HepG2 (cell line): ENCODE results near the gene CCNA2. TPM values are rescaled to one million over a fixed set of nuclear protein-coding genes. Genes with fewer than 3 reads are reported as not detected.

Experiments used
- BORCS8-MEF2B ChIP-seq: sonication (generic); formaldehyde crosslinking; IDR thresholded peaks from 2 replicates; pipeline ENCODE4 v1.8.0; 2022; ENCODE audit warnings: mild to moderate bottlenecking, missing genetic modification reagents
- BRCA1 ChIP-seq: sonication (generic); formaldehyde crosslinking; IDR thresholded peaks from 2 replicates; pipeline ENCODE4 v1.4.0; 2020; ENCODE audit warnings: missing genetic modification reagents
- CBX5 ChIP-seq: sonication (generic); formaldehyde crosslinking; IDR thresholded peaks from 2 replicates; pipeline ENCODE4 v1.4.0; 2020; ENCODE audit warnings: missing genetic modification reagents, borderline replicate concordance
- CC2D1A ChIP-seq: sonication (generic); formaldehyde crosslinking; IDR thresholded peaks from 2 replicates; pipeline ENCODE4 v1.8.1; 2023; ENCODE audit warnings: mild to moderate bottlenecking, missing genetic modification reagents
- EZH2 ChIP-seq: conservative IDR thresholded peaks from 2 replicates; pipeline ENCODE4 v1.6.1; 2012; ENCODE audit warnings: mild to moderate bottlenecking, low read depth, low read length, moderate library complexity
- FLYWCH1 ChIP-seq: sonication (generic); formaldehyde crosslinking; IDR thresholded peaks from 2 replicates; pipeline ENCODE4 v1.8.1; 2023; ENCODE audit warnings: mild to moderate bottlenecking, missing genetic modification reagents
- HOMEZ ChIP-seq: IDR thresholded peaks from 2 replicates; pipeline ENCODE4 v1.6.1; 2016; ENCODE audit warnings: low read depth
- JARID2 ChIP-seq: sonication (generic); formaldehyde crosslinking; IDR thresholded peaks from 2 replicates; pipeline ENCODE4 v1.8.1; 2023; ENCODE audit warnings: missing genetic modification reagents, inconsistent platforms; ENCODE audit not compliant: insufficient replicate concordance
- PAF1 ChIP-seq: IDR thresholded peaks from 2 replicates; pipeline ENCODE4 v1.6.1; 2016; ENCODE audit warnings: missing genetic modification reagents, missing compliant biosample characterization
- PCBP1 ChIP-seq: fragments of 200-400 bp; formaldehyde crosslinking; IDR thresholded peaks from 2 replicates; pipeline ENCODE4 v1.6.1; 2017; ENCODE audit warnings: mild to moderate bottlenecking, low read depth, low read length, borderline replicate concordance
- POLR2A ChIP-seq, 2 experiments: IDR thresholded peaks; 2 replicates each; pipeline ENCODE4 v1.6.1; 2011; ENCODE audit warnings: low read depth in 2 of 2, low read length in 2 of 2, mild to moderate bottlenecking in 1 of 2, moderate library complexity in 1 of 2; ENCODE audit not compliant: insufficient read depth in 1 of 2
- RAD21 ChIP-seq: fragments of 450-650 bp; formaldehyde crosslinking; IDR thresholded peaks from 2 replicates; pipeline ENCODE4 v1.5.0; 2020; ENCODE audit warnings: mild to moderate bottlenecking
- RORA ChIP-seq: sonication (generic); formaldehyde crosslinking; IDR thresholded peaks from 2 replicates; pipeline ENCODE4 v1.5.0; 2020; ENCODE audit warnings: mild to moderate bottlenecking, missing genetic modification reagents, moderate library complexity
- SIN3A ChIP-seq: IDR thresholded peaks from 2 replicates; pipeline ENCODE4 v1.6.1; 2011; ENCODE audit warnings: low read depth, mild to moderate bottlenecking, control low read depth, low read length, borderline replicate concordance
- ZBTB49 ChIP-seq: sonication (generic); formaldehyde crosslinking; IDR thresholded peaks from 2 replicates; pipeline ENCODE4 v1.4.0; 2020; ENCODE audit warnings: missing genetic modification reagents, borderline replicate concordance
- ZNF296 ChIP-seq: sonication (generic); formaldehyde crosslinking; conservative IDR thresholded peaks from 2 replicates; pipeline ENCODE4 v1.5.0; 2020; ENCODE audit warnings: mild to moderate bottlenecking, missing genetic modification reagents
- ZNF414 ChIP-seq: sonication (generic); formaldehyde crosslinking; IDR thresholded peaks from 2 replicates; pipeline ENCODE4 v1.5.0; 2020; ENCODE audit warnings: missing genetic modification reagents
- ZNF552 ChIP-seq: sonication (generic); formaldehyde crosslinking; IDR thresholded peaks from 2 replicates; pipeline ENCODE4 v1.9.0; 2022; ENCODE audit warnings: missing genetic modification reagents, mild to moderate bottlenecking, borderline replicate concordance
- ZNF609 ChIP-seq: sonication (generic); formaldehyde crosslinking; IDR thresholded peaks from 2 replicates; pipeline ENCODE4 v1.4.0; 2020; ENCODE audit warnings: mild to moderate bottlenecking, missing genetic modification reagents, borderline replicate concordance
- ZNF644 ChIP-seq: IDR thresholded peaks from 2 replicates; pipeline ENCODE4 v1.6.1; 2016; ENCODE audit warnings: low read depth
- ZNF841 ChIP-seq: sonication (generic); formaldehyde crosslinking; IDR thresholded peaks from 2 replicates; pipeline ENCODE4 v1.8.1; 2023; ENCODE audit warnings: missing genetic modification reagents, borderline replicate concordance
- polyA plus RNA-seq, 8 experiments: library from polyadenylated mRNA; depleted of rRNA in 3 of 8; stranded (reverse) in 7 of 8; unstranded in 1 of 8; fragments of >200 nt; fragmentation: Illumina TruSeq in 4 of 8; extraction: Trizol in 4 of 8; gene quantifications; 2 replicates each; pipeline versions ENCODE4 v1.2.1 to v1.2.3, GENCODE V29; 2011 to 2016; ENCODE audit warnings: low read depth in 4 of 8, missing spikeins in 1 of 8, mixed read lengths in 1 of 8; ENCODE audit not compliant: insufficient read depth in 1 of 8
- total RNA-seq, 5 experiments: library from RNA; depleted of rRNA; stranded (reverse); fragments of >200 nt; fragmentation: Illumina TruSeq; extraction: Trizol; gene quantifications; 2 replicates each; pipeline ENCODE4 v1.2.3, GENCODE V29; 2016; ENCODE audit warnings: low read depth in 1 of 5

CCNA2 gene
- total and polyA plus RNA-seq, 2 of the 13 experiments (the other 11 are each of a cell fraction or from before 2014, with no cell fraction given) = 31.3 to 105 TPM

- TF ChIP-seq ZNF609 (CRISPR knock-in tag) (peak; percentile 6; the same call in 1 of the 2 replicates), BRCA1 (CRISPR knock-in tag) (no peak), PCBP1 (no peak), PAF1 (0 out of 2 replicates have a peak, but pooled peaks have one; percentile 44), BORCS8-MEF2B (peak; percentile 94), POLR2A (IDR thresholded peaks at IDR 0.05; ENCODE audit: insufficient read depth in 1 of 2, low read depth in 2 of 2, low read length in 2 of 2) (peak; percentile 81 to 87), SIN3A (peak; percentile 99), ZNF841 (0 out of 2 replicates have a peak, but pooled peaks have one; percentile 67), ZNF552 (CRISPR knock-in tag) (0 out of 2 replicates have a peak, but pooled peaks have one; percentile 58), HOMEZ (CRISPR knock-in tag) (peak; percentile 79; the same call in 1 of the 2 replicates), CC2D1A (CRISPR knock-in tag) (no peak), ZNF644 (CRISPR knock-in tag) (no peak), RORA (CRISPR knock-in tag) (no peak), EZH2 (no peak), ZNF296 (CRISPR knock-in tag) (no peak), RAD21 (CRISPR knock-in tag) (no peak; the same call in 1 of the 2 replicates), ZBTB49 (CRISPR knock-in tag) (no peak), CBX5 (CRISPR knock-in tag) (0 out of 2 replicates have a peak, but pooled peaks have one; percentile 17), ZNF414 (no peak), JARID2 (CRISPR knock-in tag) (no peak), FLYWCH1 (CRISPR knock-in tag) (0 out of 2 replicates have a peak, but pooled peaks have one; percentile 72)
Observed at GRCh38 chr4:121823505-121824170, at the start of gene CCNA2 (continued).
